ENCODE measurements around the gene LRRC52.

GRCh38 chr1:165533254-165533653, 10.5 kb upstream of the LRRC52 start:
- no peak for TF ChIP-seq EZH2 (IDR thresholded peaks at IDR 0.05; ENCODE audit: low read depth)
- no peak for TF ChIP-seq CTCF (conservative IDR thresholded peaks at IDR 0.05)
